H1 (cell line): ENCODE measurements around the gene ARL14EPL. TPM values are rescaled to one million over a fixed set of nuclear protein-coding genes. Genes with fewer than 3 reads are reported as not detected.

Experiments used
- CTCF ChIA-PET: fragments of 300-600 bp; sonication (Branson Sonifier 250); formaldehyde crosslinking; loops from one replicate; lab custom pipeline; 2021; ENCODE audit not compliant: partially characterized antibody; lab: Charles Lee
- POLR2A ChIA-PET: fragments of 300-600 bp; sonication (Branson Sonifier 250); formaldehyde crosslinking; loops from one replicate; lab custom pipeline; 2021; ENCODE audit warnings: inconsistent platforms; ENCODE audit not compliant: partially characterized antibody; lab: Charles Lee
- DNase-seq, 2 experiments: peaks; one replicate each; pipeline versions ENCODE4 v3.0.0 to v3.0.0-alpha.2; 2010 to 2022; ENCODE audit warnings: low spot score in 2 of 2, low read depth in 1 of 2, mixed read lengths in 1 of 2
- FAIRE-seq: peaks from 2 replicates; lab custom pipeline; 2011; peaks lifted over from hg19 to GRCh38; lab: Jason Lieb, UNC
- H2AFZ ChIP-seq: 2 replicates; pipeline ENCODE4 v1.8.1; 2012; ENCODE audit warnings: low read length, inconsistent platforms
- H2AK5ac ChIP-seq: 2 replicates; pipeline ENCODE4 v1.6.1; 2013; ENCODE audit warnings: low read depth, low read length
- H2BK120ac ChIP-seq: replicated peaks from 2 replicates; pipeline ENCODE3; 2013; ENCODE audit warnings: low read depth, low read length, inconsistent platforms
- H2BK12ac ChIP-seq: 2 replicates; pipeline ENCODE4 v1.6.1; 2013; ENCODE audit warnings: low read depth, low read length
- H2BK15ac ChIP-seq: 2 replicates; pipeline ENCODE4 v1.6.1; 2013; ENCODE audit warnings: low read length
- H2BK20ac ChIP-seq: 2 replicates; pipeline ENCODE4 v1.6.1; 2013; ENCODE audit warnings: low read length
- H2BK5ac ChIP-seq: 2 replicates; pipeline ENCODE4 v1.6.1; 2013; ENCODE audit warnings: low read depth, low read length
- H3K14ac ChIP-seq: 2 replicates; pipeline ENCODE4 v1.6.1; 2013; ENCODE audit warnings: inconsistent platforms; ENCODE audit not compliant: insufficient read length
- H3K18ac ChIP-seq: 2 replicates; pipeline ENCODE4 v1.6.1; 2013; ENCODE audit warnings: low read length; ENCODE audit errors: extremely low read depth
- H3K23ac ChIP-seq: 2 replicates; pipeline ENCODE4 v1.6.1; 2013; ENCODE audit warnings: inconsistent platforms; ENCODE audit not compliant: insufficient read length
- H3K23me2 ChIP-seq: 2 replicates; pipeline ENCODE4 v1.6.1; 2013; ENCODE audit warnings: low read depth, low read length
- H3K27ac ChIP-seq: 2 replicates; pipeline ENCODE4 v1.6.1; 2011; ENCODE audit warnings: low read depth, low read length, inconsistent platforms
- H3K27me3 ChIP-seq, 4 experiments: replicated peaks in 1 of 4; 1 replicate in 1 of 4; 2 replicates in 3 of 4; pipeline versions ENCODE4 v1.6.1 to v1.8.1; 2011 to 2013; ENCODE audit warnings: low read length in 3 of 4, mild to moderate bottlenecking in 3 of 4, inconsistent platforms in 2 of 4, mixed read lengths in 2 of 4, moderate library complexity in 1 of 4; ENCODE audit not compliant: control insufficient read depth in 3 of 4, insufficient read depth in 3 of 4; ENCODE audit errors: extremely low read depth in 1 of 4
- H3K36me3 ChIP-seq, 4 experiments: 2 replicates each; pipeline versions ENCODE4 v1.6.1 to v1.8.1; 2011 to 2013; ENCODE audit warnings: mild to moderate bottlenecking in 4 of 4, low read length in 3 of 4, moderate library complexity in 2 of 4, control low read depth in 1 of 4, inconsistent platforms in 1 of 4; ENCODE audit not compliant: insufficient read depth in 4 of 4, control insufficient read depth in 2 of 4
- H3K4ac ChIP-seq: replicated peaks from 2 replicates; pipeline ENCODE3; 2013; ENCODE audit warnings: low read length, low read depth, mixed read lengths, inconsistent platforms; ENCODE audit not compliant: insufficient read length
- H3K4me1 ChIP-seq, 4 experiments: replicated peaks in 1 of 4; 1 replicate in 1 of 4; 2 replicates in 3 of 4; pipeline versions ENCODE4 v1.6.1 to v1.8.1; 2011 to 2013; ENCODE audit warnings: low read length in 3 of 4, inconsistent platforms in 2 of 4, mixed read lengths in 1 of 4; ENCODE audit not compliant: insufficient read depth in 4 of 4, control insufficient read depth in 3 of 4
- H3K4me2 ChIP-seq, 2 experiments: 2 replicates each; pipeline versions ENCODE4 v1.6.1 to v1.8.1; 2011 to 2013; ENCODE audit warnings: low read depth in 2 of 2, low read length in 2 of 2, control low read depth in 1 of 2, inconsistent platforms in 1 of 2, mild to moderate bottlenecking in 1 of 2; ENCODE audit not compliant: insufficient read depth in 1 of 2
- H3K4me3 ChIP-seq, 4 experiments: fragments of 200-600, 300-600 bp in 1 of 4; sonication (generic), shearing (Covaris generic), sonication (Bioruptor Twin) in 1 of 4; 2 replicates each; pipeline versions ENCODE4 v1.5.1 to v1.8.1; 2011 to 2016; ENCODE audit warnings: low read length in 4 of 4, low read depth in 3 of 4, control low read depth in 2 of 4, inconsistent platforms in 2 of 4, mild to moderate bottlenecking in 2 of 4, mixed read lengths in 1 of 4, moderate library complexity in 1 of 4; ENCODE audit not compliant: insufficient read depth in 2 of 4; ENCODE audit errors: extremely low read depth in 1 of 4
- H3K56ac ChIP-seq: replicated peaks from 2 replicates; pipeline ENCODE3; 2013; ENCODE audit warnings: low read depth, mild to moderate bottlenecking, mixed read lengths, low read length, inconsistent platforms; ENCODE audit not compliant: insufficient read length
- H3K79me1 ChIP-seq: 2 replicates; pipeline ENCODE4 v1.6.1; 2013; ENCODE audit warnings: low read depth, low read length, control low read depth
- H3K79me2 ChIP-seq, 2 experiments: 2 replicates each; pipeline versions ENCODE4 v1.6.1 to v1.8.1; 2012 to 2013; ENCODE audit warnings: low read length in 2 of 2, mild to moderate bottlenecking in 2 of 2, inconsistent platforms in 1 of 2; ENCODE audit not compliant: insufficient read depth in 2 of 2, control insufficient read depth in 1 of 2
- H3K9ac ChIP-seq, 4 experiments: replicated peaks in 1 of 4; 1 replicate in 1 of 4; 2 replicates in 3 of 4; pipeline versions ENCODE4 v1.6.1 to v1.8.1; 2011 to 2013; ENCODE audit warnings: low read depth in 3 of 4, low read length in 3 of 4, control low read depth in 2 of 4, mild to moderate bottlenecking in 2 of 4, moderate library complexity in 2 of 4, inconsistent platforms in 1 of 4; ENCODE audit errors: extremely low read depth in 1 of 4
- H3K9me3 ChIP-seq, 2 experiments: 2 replicates each; pipeline versions ENCODE4 v1.6.1 to v1.8.1; 2012 to 2013; ENCODE audit warnings: mild to moderate bottlenecking in 2 of 2, moderate library complexity in 2 of 2, control low read depth in 1 of 2, inconsistent platforms in 1 of 2, low read depth in 1 of 2, low read length in 1 of 2, mixed read lengths in 1 of 2; ENCODE audit not compliant: insufficient read depth in 2 of 2
- H4K20me1 ChIP-seq, 2 experiments: replicated peaks in 1 of 2; 2 replicates each; pipeline versions ENCODE3 to v1.8.1; 2011 to 2013; ENCODE audit warnings: inconsistent platforms in 2 of 2, low read length in 2 of 2, mild to moderate bottlenecking in 1 of 2; ENCODE audit not compliant: insufficient read depth in 2 of 2, control insufficient read depth in 1 of 2
- H4K5ac ChIP-seq: 2 replicates; pipeline ENCODE4 v1.6.1; 2013; ENCODE audit warnings: low read length, low read depth, mixed read lengths, inconsistent platforms; ENCODE audit not compliant: insufficient read length
- H4K8ac ChIP-seq: 2 replicates; pipeline ENCODE4 v1.8.0; 2013; ENCODE audit warnings: mild to moderate bottlenecking, moderate library complexity, low read length, inconsistent platforms; ENCODE audit not compliant: insufficient read depth; ENCODE audit errors: extremely low read depth
- H4K91ac ChIP-seq: replicated peaks from 2 replicates; pipeline ENCODE3; 2013; ENCODE audit warnings: low read length, mixed read lengths, inconsistent platforms; ENCODE audit not compliant: insufficient read length
- PHF8 ChIP-seq: fragments of 200-600 bp; sonication (generic); conservative IDR thresholded peaks from 2 replicates; pipeline ENCODE4 v1.7.1; 2012; ENCODE audit warnings: low read depth, mild to moderate bottlenecking, inconsistent platforms, low read length, moderate library complexity
- WGBS, 2 experiments: shearing (Covaris generic) in 1 of 2; methylation state at CpG; one replicate each; pipeline versions ENCODE4 v1.1.6 to v1.1.7; 2013 to 2015; ENCODE audit warnings: low lambda C conversion rate in 2 of 2, mixed read lengths in 2 of 2, inconsistent platforms in 1 of 2, low coverage in 1 of 2, missing lambda C conversion rate in 1 of 2; ENCODE audit not compliant: insufficient replicate concordance in 2 of 2, insufficient coverage in 1 of 2, insufficient read length in 1 of 2; ENCODE audit errors: extremely low coverage in 1 of 2, missing lambda C conversion rate in 1 of 2; 5-methylcytosine and 5-hydroxymethylcytosine counted together
- polyA plus RNA-seq, 7 experiments: library from polyadenylated mRNA; depleted of rRNA in 3 of 7; stranded (reverse) in 5 of 7; unstranded in 2 of 7; fragments of >200 nt in 5 of 7; fragments of 200-250 nt in 2 of 7; gene quantifications; 1 replicate in 5 of 7; 2 replicates in 1 of 7; 4 replicates in 1 of 7; pipeline versions ENCODE4 v1.2.1 to v1.2.3, GENCODE V29; 2011 to 2013; ENCODE audit warnings: missing spikeins in 2 of 7, mixed read lengths in 2 of 7
- total RNA-seq: library from RNA; stranded (reverse); fragmentation: NEBNext Ultra II Directional; extraction: Animal tissue kit (Norgen Biotek cat#: 25700); gene quantifications from 2 replicates; pipeline ENCODE4 v1.2.1, GENCODE V29; 2021

Gene ARL14EPL
- total and polyA plus RNA-seq, 2 of the 8 experiments (the other 6 are each of a cell fraction or from before 2014, with no cell fraction given): not detected

- Histone ChIP-seq H3K27ac (no peak overlapping the region), H3K14ac (no peak overlapping the region), H3K4me1 (peaks cover 0 to 3% (median 0%) of the 10 kb centered on the region in 4 experiments; a peak in 1 of 7 replicates), H2BK15ac (no peak overlapping the region), H3K36me3 (no peaks in the 10 kb centered on the region), H2AFZ (no peak overlapping the region), H3K23ac (no peak overlapping the region), H2AK5ac (no peak overlapping the region), H3K4me2 (no peak overlapping the region), H4K5ac (no peak overlapping the region), H4K91ac (no peak overlapping the region), H3K79me1 (no peaks in the 10 kb centered on the region), H3K79me2 (no peaks in the 10 kb centered on the region), H3K9me3 (no peaks in the 10 kb centered on the region), H2BK5ac (no peak overlapping the region), H3K23me2 (no peaks in the 10 kb centered on the region), H4K20me1 (no peaks in the 10 kb centered on the region), H3K4ac (no peak overlapping the region), H3K18ac (no peak overlapping the region), H2BK20ac (no peak overlapping the region), H3K9ac (no peak overlapping the region)
- FAIRE-seq: no peak
- 100% methylated on average over 3 of the region's 3 CpGs; no CpG with 5 or more reads in 1 of the 2 experiments for WGBS, 2 experiments
- no peak for DNase-seq
- CTCF ChIA-PET: interaction anchor here (1.0 to 2.5 kb wide), 5 partner anchors 34 to 398 kb away, joined by 3 to 10 read pairs (median 3); no protein-coding TSS in a partner anchor
- POLR2A ChIA-PET: no interaction called here
- no peak for TF ChIP-seq PHF8
- TF ChIP-seq, all 59 proteins: peak for 0
- Histone ChIP-seq H2BK120ac (no peak overlapping the region), H3K4me3 (no peak overlapping the region), H4K8ac (no peak overlapping the region), H2BK12ac (no peak overlapping the region), H3K27me3 (no peaks in the 10 kb centered on the region; a peak in 1 of 7 replicates), H3K56ac (no peak overlapping the region)
These were observed 719 bp downstream of the ARL14EPL start for GRCh38 chr5:116032991-116033390.
